Activated CD8-positive, alpha-beta memory T cell treated with anti-CD3 and anti-CD28 coated beads, Interleukin-2, amount 50 U/mL, for 4 hours (primary cell): ENCODE data around the gene TPR.
A peak's percentile ranks its signal among the peaks of the same experiment; 100 is the strongest.
"Not testable (repeated sequence)": the region's sequence is repeated elsewhere in the genome, so short reads cannot be mapped to it uniquely, and the experiment has no call there.

ENCODE experiments used
- DNase-seq: peaks from one replicate; pipeline ENCODE4 v3.0.0-alpha.2; 2020

The TPR gene

DNA sequence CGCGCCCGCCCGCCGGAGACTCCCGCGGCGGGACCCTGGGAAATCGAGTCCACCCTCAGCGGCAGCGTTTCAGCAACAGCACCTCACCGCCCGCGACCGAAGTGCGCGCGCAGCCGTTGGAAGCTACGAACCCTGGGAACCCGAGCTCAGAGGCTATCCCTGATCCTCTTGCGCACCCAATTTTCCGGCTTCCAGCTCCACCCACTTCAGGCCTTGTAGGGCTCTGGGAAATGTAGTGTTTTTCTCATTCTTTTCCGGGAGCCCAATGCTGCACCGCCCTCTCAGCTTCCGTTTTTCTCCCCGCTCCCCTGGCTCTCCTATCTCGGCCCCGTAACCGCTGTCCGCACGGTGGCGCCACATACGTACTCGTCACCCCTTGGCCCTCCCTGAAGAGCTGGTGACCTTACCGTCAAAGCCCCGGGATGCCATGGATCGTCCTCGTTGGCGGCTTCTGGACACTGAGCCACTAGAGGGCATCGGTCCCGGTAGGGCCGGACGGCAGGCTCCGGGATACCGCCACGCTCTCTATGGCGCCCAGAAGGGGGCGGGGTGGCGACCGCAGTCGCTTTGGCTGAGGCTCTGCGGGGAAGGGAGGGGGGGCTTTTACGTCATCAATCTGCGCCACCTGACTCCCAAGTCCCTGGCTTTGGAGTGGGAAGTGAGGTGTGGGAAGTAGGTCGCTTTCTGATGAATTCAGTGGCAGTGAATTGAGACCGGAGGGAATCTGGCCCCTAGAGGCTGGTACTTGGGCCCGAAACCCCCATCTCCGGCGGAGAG lies at the start of gene TPR, which contains the start of gene ODR4:
Gene TPR, minus strand, starts transcription at position 102 of the 777 bp plus-strand sequence. CDS start 225 bp downstream, outside the sequence.
Gene ODR4, plus strand, starts transcription at position 687 of the 777 bp plus-strand sequence. CDS start 3,948 bp downstream, outside the sequence.
- peak; percentile 96 for DNase-seq

DNA sequence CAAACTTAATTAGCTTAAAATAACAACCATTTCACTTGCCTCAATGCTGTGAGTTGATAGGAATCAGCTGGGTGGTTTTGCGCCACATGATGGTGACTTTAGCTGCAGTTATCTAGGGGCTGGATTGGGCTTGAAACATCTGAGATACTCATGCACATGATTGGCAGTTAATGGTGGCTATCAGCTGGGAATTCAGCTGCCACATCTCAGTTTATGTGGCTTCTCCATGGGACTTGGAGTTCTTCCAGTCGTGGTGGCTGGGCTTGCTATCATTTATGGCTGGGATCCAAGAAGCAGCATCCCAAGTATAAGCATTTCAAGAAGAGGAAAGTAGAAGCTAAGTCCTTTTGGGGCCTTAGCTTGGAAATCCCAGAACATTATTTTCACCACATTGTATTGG lies 49.5 kb upstream of the TPR start:
- DNase-seq = no peak

DNA sequence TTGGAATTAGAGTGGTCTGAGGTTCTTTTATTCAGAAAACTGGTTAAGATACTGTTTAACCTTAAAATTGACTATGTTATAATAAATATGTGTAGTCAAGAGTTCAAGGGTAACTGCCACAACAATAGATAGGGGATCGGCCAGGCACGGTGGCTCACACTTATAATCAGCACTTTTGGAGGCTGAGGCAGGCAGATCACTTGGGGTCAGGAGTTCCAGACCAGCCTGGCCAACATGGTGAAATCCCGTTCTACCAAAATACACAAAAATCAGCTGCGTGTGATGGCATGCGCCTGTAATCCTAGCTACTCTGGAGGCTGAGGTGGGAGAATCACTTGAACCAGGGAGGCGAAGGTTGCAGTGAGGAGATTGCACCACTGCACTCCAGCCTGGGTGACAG lies 46.4 kb upstream of the TPR start:
- DNase-seq = no peak

DNA sequence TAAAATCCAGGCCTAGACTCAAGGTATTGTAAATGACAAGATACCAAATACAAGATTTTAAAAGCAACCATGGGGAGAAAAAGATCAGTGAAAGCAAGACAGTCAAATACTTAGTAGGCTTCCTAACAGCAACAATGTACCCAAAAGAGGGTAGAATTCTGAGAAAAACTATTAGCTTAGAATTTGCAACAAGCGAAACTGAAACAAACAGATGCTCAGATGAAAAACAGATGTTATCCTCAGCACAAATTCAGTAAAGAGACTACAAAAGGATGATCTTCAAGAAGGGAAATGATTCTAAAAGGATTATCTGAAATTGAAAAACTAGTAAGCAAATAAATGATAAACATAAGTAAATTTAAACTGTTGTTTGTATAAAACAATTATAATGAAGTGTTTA lies 45.9 kb upstream of the TPR start:
- no peak for DNase-seq

DNA sequence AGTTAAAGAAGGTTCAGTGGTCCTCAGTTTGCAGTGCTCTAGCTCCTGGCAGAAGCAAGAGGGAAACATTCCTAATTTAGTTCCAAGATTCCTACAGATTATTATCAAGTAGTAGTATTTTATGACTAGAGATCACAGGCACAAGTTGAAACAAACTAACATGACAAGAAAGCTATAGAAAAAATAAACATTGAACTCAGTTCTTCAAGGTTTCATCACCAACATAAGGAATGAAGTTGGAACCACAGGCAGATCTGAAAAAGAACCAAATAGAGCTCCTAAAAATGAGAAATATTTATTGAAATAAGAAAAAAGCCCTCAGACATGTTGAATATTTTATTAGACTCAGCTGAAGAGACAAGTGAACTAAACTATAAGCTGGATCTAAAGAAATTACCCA lies 45.3 kb upstream of the TPR start:
- DNase-seq = no peak

DNA sequence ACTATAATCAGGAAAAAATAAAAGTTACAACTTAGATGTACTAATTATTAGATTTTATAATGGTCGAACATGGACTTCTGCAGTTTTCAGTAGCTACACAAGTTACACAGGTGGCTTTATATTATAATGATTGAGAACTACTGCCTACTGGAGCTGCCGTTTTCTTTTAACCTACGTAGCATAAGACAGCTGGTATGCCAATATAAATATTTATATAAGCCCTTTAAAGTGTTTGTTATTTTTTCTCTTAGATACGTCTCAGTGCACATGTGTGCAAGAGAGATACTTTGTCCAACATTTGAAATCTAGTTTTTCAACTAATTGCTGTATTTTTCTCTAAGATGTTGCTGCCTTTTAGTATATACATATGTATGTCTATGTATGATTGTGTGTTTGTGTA lies 43.5 kb upstream of the TPR start:
- no peak for DNase-seq

DNA sequence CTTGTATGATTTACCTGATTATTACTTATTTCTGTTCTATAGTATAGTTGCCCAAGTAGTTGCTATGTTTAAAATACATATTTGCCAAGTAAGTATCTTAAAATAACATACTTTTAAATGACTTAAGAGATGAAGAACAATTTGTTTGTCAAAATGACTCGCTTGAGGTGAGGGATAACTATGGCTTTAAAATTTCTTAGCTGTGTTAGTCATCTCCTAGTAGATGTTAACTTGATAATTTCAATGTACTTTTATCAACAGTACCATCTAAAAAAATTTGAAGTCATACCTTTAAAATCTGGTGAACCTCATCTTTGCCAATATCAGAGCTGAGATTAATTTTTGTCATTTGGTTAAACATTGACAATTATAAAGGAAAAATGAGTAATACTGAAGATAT lies 38.3 kb upstream of the TPR start:
- DNase-seq = no peak

DNA sequence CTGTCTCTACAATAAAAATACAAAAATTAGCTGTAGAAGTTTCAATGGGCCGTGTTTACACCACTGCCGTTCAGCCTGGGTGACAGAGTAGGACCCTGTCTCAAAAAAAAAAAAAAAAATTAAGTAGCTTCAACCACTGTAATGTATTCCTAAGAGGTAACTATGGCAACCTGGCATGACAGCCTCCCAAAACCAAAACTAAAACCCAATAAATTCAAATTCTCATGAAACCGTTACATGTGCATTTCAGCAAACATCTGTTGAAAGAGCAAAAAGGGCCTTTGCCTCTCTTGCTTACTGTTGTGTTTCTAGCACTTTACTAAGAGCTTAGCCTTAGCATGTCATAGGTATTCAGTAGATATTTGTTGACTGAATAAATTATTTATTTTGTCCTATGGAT lies 34.0 kb upstream of the TPR start:
- DNase-seq = no peak

DNA sequence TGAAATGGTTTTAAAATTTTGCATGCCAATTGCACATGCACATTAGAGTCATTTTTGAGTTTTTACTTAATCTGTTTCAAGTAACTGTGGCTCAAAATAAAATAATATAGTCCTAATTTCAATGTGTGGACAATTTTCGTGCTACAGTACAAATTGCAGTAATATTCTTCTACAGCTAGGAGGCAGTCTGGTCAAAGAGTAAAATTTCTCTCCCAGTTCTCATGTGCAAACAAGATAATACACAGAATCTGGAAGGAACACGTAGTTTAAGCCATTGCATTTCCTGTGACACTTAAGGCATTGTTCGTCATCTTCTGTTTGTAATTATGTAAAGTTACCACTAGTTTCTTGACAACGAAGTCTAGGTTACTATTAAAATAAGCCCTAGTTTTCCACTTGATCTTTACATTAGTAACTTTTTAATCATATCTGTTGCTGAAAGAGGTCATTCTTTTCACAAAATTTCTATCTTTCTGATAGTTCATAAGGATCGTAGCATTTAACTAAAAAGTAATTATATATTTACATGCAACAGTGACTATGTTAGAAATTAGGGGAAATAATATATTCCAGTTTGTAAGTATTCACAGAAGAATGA lies 29.5 kb upstream of the TPR start:
- no peak for DNase-seq

DNA sequence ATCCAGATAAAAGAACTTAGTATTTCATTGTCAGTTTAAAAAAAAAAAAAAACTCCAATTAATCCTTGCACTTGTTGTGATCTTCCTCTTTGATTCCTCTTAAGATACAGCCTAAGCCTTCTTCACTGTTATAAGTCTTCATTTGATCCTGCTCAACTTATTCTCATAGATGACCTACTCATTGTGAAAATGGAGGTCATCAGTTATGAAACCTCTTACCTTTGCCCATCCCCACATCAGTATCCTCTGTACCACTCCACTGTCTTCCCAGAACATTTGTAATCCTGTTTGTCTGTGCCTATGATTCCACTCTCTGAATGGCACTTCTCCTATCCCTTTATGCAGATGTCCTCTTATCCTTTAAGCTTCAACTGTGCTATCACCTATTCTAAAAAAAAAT lies 28.6 kb upstream of the TPR start:
- DNase-seq = no peak

DNA sequence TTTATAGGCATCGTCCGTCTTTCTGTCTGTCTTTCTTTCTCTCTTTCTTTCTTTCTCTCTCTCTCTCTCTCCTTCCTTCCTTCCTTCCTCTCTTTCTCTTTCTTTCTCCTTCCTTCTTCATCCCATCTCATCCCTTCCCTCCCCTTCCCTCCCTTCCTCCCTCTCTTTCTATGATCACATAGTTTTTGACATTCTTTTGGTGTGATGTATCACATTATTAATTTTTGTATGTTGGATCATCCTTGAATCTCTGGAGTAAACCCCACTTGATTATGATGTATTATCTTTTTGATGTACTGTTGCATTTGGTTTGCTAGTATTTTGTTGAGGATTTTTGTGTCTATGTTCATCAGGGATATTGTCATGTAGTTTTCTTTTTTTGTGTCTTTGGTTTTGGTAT lies 26.4 kb upstream of the TPR start:
- DNase-seq = not testable (repeated sequence)

DNA sequence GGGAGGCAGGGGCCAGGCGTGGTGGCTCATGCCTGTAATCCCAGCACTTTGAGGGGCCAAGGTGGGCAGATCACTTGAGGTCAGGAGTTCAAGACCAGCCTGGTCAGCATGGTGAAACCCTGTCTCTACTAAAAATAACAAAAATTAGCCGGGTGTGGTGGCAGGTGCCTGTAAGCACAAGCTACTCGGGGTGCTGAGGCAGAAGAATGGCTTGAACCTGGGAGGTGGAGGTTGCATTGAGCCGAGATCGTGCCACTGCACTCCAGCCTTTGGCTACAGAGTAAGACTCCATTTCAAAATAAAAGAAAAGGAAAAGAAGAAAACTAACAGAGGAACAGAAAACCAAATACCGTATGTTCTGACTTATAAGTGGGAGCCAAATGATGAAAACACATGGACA lies 17.7 kb upstream of the TPR start:
- DNase-seq = not testable (repeated sequence)

DNA sequence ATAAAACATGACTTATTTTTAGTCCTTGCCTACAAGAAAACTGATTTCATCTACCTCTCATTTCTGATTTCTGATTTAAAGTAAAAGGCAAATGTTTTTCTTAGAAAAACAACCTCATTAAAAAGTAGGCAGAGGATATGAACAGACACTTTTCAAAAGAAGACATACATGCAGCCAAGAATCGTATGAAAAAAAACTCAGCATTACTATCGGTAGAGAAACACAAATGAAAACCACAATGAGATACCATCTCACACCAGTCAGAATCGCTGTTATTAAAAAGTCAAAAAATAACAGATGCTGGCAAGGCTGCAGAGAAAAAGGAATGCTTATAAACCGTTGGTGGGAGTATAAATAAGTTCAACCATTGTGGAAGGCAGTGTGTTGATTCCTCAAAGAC lies 16.8 kb upstream of the TPR start:
- no peak for DNase-seq

DNA sequence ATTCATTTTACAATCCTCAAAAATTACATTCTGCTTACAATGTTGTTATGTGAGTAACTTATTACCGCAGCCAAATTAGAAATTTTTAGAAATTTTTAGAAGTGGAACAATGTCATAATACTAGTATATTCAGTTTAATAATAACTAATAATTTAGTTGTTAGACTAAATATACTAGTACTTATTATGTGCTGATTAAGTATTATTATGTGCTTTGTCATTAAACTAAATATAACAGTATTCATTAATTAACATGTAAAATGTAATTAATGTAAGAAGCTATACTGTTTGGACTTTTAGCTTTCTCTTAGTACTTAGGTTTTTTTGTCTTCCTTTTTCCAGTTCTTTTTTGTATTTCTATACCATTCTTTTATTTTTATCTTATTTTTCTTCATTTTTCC lies 15.9 kb upstream of the TPR start:
- no peak for DNase-seq

DNA sequence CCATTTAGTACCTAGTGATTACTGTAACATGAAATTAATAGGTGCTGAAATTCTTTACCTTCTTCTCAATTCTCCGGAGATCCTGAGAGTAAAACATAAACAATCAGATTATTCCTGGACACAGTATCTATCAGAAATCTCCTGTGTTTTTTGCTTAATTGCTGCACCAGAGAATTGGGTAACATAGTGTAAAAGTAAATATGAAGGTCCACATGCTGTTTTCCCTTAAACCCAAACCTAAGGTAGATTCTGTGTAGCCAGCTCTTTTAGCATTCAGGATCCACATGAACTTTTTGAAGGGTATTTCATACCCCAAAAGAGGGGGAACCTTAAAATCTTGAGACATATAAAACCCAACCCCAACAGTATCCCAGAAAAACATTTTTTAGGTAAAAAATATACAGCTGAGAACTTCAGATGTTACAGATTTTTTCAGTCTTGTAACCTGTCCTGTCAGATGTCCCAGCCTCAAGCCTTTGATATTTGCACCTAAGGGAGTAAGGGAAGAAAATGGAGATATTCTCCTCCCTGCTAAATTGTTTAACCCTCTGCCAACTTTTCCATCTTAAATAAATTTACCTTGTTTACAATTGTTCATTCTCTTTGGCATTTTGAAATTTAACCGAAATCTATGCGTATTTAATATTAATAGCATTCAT lies 11.8 kb upstream of the TPR start:
- DNase-seq = no peak

DNA sequence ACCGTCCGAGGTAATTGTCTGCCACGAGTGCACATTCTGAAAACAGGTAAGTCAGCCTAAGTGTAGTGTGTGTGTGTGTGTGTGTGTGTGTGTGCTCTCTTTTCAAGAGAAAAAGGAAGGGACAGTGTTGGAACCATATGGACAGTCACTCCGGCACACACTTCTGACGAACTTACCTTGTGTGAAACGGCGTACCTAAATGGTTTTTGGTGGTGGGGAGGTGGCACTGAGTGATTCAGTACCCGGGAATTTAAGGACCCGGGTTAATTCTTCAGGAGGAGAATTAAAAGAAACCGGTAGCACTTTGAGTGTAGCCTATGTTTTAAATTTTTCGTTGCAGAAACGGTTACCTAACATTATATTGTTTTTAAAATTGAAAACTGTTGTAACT lies 871 bp upstream of the TPR start:
- DNase-seq = no peak

DNA sequence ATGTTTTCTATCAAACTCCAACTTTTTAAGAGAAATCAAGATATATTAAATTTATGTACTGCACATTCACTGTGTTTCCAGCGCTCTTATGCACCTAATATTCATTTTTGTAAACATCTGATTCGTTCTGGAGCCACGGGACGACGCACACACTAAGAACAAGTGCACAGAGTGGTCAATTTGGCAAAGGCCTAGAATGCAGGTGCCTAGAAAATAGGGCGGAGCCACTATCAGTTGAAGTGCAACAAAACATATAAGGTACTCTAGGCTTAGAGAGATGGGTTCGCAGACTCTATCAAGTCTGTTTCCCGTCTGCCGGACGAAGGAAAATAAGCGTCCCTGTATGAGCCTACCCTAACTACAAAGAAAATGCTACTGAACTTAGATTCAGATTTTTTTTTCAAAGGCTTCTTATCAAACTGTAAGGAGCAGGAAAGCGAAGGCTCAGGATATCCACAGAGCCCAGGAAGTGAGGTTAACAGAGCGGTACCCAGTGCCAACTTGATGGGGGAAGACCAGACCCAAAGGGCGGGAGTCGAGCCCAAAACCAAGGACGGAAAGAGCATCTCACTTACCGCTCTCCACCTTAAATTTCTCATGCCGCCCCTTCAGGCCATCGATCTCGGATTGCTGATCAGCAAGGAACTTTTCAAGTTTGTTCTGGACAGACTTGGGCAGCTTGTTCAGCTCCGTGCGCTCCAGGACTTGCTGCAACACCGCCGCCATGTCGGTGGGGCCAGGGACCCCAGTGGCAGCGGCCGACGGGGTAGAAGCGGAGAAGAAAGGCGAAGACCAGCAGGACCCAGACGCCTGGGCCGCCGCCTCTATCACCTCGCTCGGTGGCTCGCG lies 526 bp downstream of the TPR start:
- no peak for DNase-seq

DNA sequence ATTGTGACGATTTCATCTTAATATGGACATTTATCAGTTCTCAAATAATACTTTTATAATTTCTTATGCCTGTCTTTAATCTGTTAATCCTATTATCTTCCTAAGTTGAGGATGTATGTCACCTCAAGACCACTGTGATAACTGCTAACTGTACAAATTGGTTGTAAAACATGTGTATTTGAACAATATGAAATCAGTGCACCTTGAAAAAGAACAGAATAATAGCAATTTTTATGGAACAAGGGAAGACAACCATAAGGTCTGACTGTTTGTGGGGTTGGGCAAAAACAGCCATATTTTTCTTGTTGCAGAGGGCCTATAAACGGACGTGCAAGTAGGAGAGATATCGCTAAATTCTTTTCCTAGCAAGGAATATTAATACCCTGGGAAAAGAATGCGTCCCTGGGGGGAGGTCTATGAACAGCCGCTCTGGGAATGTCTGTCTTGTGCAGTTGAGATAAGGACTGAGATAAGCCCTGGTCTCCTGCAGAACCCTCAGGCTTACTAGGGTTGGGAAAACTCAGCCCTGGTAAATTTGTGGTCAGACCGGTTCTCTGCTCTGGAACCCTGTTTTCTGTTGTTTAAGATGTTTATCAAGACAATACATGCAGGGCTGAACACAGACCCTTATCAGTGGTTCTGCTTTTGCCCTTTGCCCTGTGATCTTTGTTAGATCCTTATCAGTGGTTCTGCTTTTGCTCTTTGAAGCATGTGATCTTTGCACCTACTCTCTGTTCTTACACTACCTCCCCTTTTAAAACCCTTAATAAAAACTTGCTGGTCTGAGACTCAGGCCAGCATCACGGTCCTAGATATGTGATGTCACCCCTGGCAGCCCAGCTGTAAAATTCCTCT lies 27.0 kb downstream of the TPR start:
- not testable (repeated sequence) for DNase-seq

DNA sequence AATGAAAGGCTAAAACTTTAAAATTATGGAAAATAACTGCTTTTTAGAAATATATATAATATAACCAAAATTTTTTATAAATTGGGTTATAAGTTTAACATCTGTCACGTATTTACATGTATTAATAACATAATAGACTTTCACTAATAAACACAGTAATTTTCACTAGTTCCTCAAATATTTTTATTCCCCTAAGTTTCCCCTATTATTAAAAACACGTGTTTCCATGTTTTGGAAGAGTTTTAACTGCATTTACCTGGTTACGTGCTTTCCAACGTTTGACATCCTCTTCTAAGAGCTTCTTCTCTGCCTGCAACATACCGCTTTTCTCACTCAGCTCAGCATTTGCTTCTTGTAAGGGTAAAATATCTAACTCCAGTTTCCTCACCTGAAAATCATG lies 34.3 kb downstream of the TPR start:
- DNase-seq = no peak

DNA sequence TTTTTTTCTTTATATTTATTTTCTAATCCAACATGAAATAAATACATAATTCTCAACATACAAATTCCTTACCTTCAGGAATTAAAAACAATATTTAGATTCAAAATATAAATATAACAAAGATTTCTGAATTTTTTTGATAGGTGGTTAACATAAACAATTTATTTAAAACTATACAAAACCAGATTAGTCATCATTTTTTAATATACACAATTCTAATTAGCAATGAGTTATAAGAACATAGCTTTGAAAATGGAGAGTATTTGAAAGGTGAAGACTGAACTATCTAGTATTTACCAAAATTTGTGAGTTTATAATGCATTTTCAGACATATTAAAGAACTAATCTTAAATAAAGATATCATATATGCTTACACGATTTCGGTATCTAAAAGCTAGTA lies 37.5 kb downstream of the TPR start:
- no peak for DNase-seq

DNA sequence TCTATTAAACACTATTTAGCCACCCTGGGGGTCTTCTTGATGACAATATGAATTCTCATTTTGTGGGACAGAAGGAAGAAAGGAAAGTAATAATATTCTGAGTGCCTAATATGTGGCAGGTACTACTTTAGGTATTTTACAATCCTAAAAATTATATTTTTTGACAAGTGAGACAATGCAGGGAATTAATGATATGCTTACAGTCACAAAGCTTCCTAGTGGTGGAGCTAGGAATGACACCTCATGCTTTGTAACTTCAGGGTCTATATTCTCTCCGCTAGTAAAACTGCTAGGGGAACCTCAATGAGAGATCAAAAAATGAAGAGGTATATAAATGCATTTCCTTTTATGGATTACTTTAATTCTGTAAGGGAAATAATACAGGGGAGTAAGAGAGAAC lies 44.3 kb downstream of the TPR start:
- DNase-seq = no peak

DNA sequence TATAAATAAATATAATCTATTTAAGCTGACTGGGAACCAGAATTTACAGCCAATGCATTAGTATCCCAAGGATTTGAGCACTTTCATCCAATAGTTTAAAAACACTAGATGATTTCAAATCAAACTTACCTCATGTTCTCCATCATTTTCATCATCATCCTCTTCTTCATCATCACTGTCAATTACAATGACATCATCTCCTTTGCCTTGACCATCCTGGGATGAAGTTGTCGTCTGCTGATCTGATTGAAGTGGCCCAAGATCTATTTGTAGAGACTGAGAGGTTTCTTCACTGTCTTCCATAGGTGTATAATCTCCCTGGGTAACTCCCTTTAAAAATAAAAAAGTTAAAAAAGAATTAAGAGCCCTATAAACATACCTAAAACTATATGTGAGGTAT lies 47.7 kb downstream of the TPR start:
- DNase-seq = no peak
